ENCODE data around the gene MYPOP.

MYPOP gene

GRCh38 chr19:45881082-45881908 lies 21.1 kb downstream of the MYPOP start:
- H3K4me3 ChIP-seq (ENCODE audit: low read depth, low read length) = no peak overlapping the region
- no peak for DNase-seq (ENCODE audit: low read depth)
- TF ChIP-seq CTCF (IDR thresholded peaks at IDR 0.05; ENCODE audit: low read depth, low read length, missing control alignments) = no peak
- in situ Hi-C loops (cut with HindIII; ENCODE audit: low sequenced_read_pairs) = no loop called here

GRCh38 chr19:45879971-45880370 lies 22.4 kb downstream of the MYPOP start:
- in situ Hi-C loops (cut with HindIII; ENCODE audit: low sequenced_read_pairs) = no loop called here
- TF ChIP-seq CTCF (IDR thresholded peaks at IDR 0.05; ENCODE audit: low read depth, low read length, missing control alignments) = no peak
- no peak overlapping the region for H3K4me3 ChIP-seq (ENCODE audit: low read depth, low read length)
- DNase-seq (ENCODE audit: low read depth) = no peak

- H3K4me3 ChIP-seq (ENCODE audit: low read depth, low read length) = no peak overlapping the region
- TF ChIP-seq CTCF (IDR thresholded peaks at IDR 0.05; ENCODE audit: low read depth, low read length, missing control alignments) = no peak
- in situ Hi-C loops (cut with HindIII; ENCODE audit: low sequenced_read_pairs) = no loop called here
- no peak for DNase-seq (ENCODE audit: low read depth)
Measured at GRCh38 chr19:45879055-45879454, 23.4 kb downstream of the MYPOP start.

GRCh38 chr19:45878043-45878794 lies 24.2 kb downstream of the MYPOP start:
- no peak overlapping the region for H3K4me3 ChIP-seq (ENCODE audit: low read depth, low read length)
- in situ Hi-C loops (cut with HindIII; ENCODE audit: low sequenced_read_pairs) = no loop called here
- TF ChIP-seq CTCF (IDR thresholded peaks at IDR 0.05; ENCODE audit: low read depth, low read length, missing control alignments) = no peak
- DNase-seq (ENCODE audit: low read depth) = no peak

GRCh38 chr19:45876411-45877197 lies 25.8 kb downstream of the MYPOP start:
- no peak for DNase-seq (ENCODE audit: low read depth)
- in situ Hi-C loops (cut with HindIII; ENCODE audit: low sequenced_read_pairs) = no loop called here
- no peak overlapping the region for H3K4me3 ChIP-seq (ENCODE audit: low read depth, low read length)
- TF ChIP-seq CTCF (IDR thresholded peaks at IDR 0.05; ENCODE audit: low read depth, low read length, missing control alignments) = no peak

- no peak for TF ChIP-seq CTCF (IDR thresholded peaks at IDR 0.05; ENCODE audit: low read depth, low read length, missing control alignments)
- DNase-seq (ENCODE audit: low read depth) = no peak
- in situ Hi-C loops (cut with HindIII; ENCODE audit: low sequenced_read_pairs) = no loop called here
- H3K4me3 ChIP-seq (ENCODE audit: low read depth, low read length) = no peak overlapping the region
Measured at GRCh38 chr19:45876161-45876410, 26.3 kb downstream of the MYPOP start.

Data from astrocyte of the cerebellum (primary cell).